ENCODE results near the gene DDX25. TPM values are rescaled to one million over a fixed set of nuclear protein-coding genes. Genes with fewer than 3 reads are reported as not detected.
"Not testable (repeated sequence)": the region's sequence is repeated elsewhere in the genome, so short reads cannot be mapped to it uniquely, and the experiment has no call there.

Gene DDX25
- not detected for total RNA-seq
- long read RNA-seq, donor 1: 0 reads
- long read RNA-seq, donor 2: 0 reads

- intact Hi-C loops (cut with DNase I): no loop called here
- DNase-seq (ENCODE audit: low spot score): peak; percentile 81
Measured at GRCh38 chr11:125903711-125904659, at the start of gene DDX25. TSS of gene DDX25 (plus strand) at chr11:125904508. CDS start at chr11:125904518, 10 bp downstream.

GRCh38 chr11:125857670-125858069 lies 46.6 kb upstream of the DDX25 start:
- intact Hi-C loops (cut with DNase I); DNase-seq (ENCODE audit: low spot score): not testable (repeated sequence)

GRCh38 chr11:125862786-125863185 lies 41.5 kb upstream of the DDX25 start:
- intact Hi-C loops (cut with DNase I); DNase-seq (ENCODE audit: low spot score): not testable (repeated sequence)

GRCh38 chr11:125865354-125865753 lies 39.0 kb upstream of the DDX25 start:
- DNase-seq (ENCODE audit: low spot score); intact Hi-C loops (cut with DNase I): not testable (repeated sequence)

- DNase-seq (ENCODE audit: low spot score): no peak
- intact Hi-C loops (cut with DNase I): no loop called here
Measured at GRCh38 chr11:125869521-125869920, 34.8 kb upstream of the DDX25 start.

DNA sequence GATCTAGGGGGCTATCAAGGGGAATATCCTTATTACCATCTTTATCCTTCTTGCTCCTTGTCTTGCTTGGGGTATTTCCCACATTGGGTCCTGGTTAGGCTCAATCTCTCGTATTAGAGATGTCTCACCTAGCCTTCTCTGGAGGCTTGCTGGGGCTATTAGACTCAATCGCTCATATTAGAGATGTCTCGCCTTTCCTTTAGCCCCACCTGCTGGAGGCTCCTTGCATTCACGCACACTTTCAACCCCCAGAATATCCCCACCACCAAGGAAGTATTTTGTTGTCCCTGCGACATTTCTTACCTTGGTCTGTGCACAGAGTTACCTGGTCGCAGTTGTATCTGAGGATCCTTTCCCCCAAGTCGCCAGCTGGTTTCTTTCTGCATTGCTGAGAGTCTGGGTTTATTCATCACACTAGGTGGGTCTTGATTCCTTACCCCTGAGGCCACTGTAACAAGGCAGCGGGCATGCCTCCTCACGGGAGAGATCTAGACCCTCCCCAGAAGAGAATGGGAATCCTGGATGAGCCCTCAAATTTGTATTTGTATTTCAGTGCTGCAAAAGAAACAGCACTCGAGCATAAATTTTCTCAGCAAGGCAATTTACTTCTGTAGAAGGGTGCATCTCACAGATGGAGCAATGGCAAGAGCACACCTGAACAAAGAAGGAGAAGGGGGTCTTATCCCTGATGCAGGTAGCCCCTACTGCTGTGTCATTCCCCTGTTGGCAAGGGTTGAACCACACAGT lies 32.7 kb upstream of the DDX25 start:
- intact Hi-C loops (cut with DNase I): loop anchor here in 1 of 2 donors (10.0 kb wide), 1 partner anchor 247 kb away; the partner anchor contains the start of gene CHEK1
- DNase-seq (ENCODE audit: low spot score): no peak

- intact Hi-C loops (cut with DNase I): loop anchor here in 1 of 2 donors (10.0 kb wide), 1 partner anchor 247 kb away; the partner anchor contains the start of gene CHEK1
Measured at GRCh38 chr11:125872138-125872491, 32.2 kb upstream of the DDX25 start.

DNA sequence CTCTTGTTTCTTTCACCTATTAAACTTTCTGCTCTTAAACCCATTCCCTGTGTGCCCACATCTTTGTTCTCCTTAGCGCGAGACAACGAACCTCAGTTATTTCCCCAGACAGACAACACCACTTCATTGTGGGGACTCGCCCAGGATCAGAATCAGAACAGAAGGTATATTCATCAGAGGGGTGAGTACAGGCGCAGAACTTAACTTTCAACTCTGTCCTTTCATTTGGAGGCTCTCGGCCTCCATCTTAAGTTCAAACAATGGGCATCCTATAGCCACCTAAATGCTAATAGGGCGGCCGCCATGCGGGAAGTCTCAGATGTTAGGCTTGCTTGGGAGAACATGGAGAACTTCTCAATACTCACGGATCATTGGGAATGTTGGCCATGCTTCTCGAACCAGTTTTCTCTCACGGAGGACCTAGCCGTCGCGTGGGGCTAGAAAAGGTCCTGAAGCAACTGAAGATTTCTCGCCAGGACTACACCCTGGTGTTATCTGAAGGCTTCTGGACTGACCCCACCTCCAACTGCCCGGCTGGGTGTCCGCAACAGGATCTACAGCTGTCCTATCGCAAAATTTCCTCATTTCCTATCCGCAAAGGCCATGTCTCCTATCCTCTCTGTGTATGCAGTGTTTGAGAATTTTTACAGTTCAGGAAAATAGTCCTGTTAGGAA lies 30.3 kb upstream of the DDX25 start:
- intact Hi-C loops (cut with DNase I): loop anchor here in 1 of 2 donors (10.0 kb wide), 1 partner anchor 249 kb away; the partner anchor contains the start of gene CHEK1
- DNase-seq (ENCODE audit: low spot score): no peak

More at GRCh38 chr11:125872138-125872491, 32.2 kb upstream of the DDX25 start:
- no peak for DNase-seq (ENCODE audit: low spot score)

DNA sequence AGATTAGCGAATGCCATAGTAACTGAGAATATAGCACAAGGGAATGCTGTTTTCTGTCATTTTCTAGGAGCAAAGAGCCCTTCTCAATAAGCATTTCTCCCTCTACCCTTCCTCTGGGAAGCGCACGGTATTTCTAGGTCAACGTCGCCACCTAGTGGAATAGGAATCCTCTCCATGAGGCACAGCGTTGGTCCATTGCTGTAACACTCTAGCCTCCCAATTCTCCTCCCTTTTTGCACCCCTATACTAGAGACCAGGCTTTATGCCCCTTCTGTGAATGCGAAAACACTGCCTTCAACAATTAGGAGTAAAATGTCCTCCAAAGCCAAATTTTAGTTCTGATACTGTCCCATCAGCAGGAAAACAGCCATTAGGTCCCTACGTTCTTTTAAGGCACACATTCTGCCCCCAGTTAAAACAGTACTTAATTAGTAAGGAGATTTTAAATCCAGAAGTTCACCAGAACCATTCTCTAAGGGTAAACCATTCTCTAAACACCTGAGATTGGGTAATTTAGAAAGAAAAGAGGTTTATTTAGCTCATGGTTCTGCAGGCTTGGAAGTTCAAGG lies 29.7 kb upstream of the DDX25 start:
- DNase-seq (ENCODE audit: low spot score): no peak
- intact Hi-C loops (cut with DNase I): loop anchor here in 1 of 2 donors (10.0 kb wide), 1 partner anchor 250 kb away; the partner anchor contains the start of gene CHEK1

DNA sequence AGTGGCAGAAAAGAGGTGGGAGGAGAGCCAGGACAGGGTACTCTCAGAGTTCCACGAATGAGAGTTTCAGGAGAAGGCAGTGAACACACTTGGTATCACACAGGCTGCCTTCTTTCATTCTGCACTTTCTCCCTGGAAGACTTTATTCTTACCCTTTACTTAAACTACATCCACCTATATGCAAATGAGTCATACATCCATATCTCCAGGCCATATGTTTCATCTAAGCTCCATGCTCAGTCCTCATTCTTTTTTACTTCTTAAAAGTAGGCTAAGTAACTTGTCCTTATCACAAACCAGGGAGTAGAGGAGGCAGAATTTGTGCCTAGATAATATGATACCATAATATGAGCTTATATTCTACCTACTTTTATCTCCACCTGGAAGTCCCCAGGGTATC lies 23.0 kb upstream of the DDX25 start:
- intact Hi-C loops (cut with DNase I): no loop called here
- DNase-seq (ENCODE audit: low spot score): no peak

GRCh38 chr11:125883375-125883774 lies 20.9 kb upstream of the DDX25 start:
- intact Hi-C loops (cut with DNase I): no loop called here
- DNase-seq (ENCODE audit: low spot score): no peak

DNA sequence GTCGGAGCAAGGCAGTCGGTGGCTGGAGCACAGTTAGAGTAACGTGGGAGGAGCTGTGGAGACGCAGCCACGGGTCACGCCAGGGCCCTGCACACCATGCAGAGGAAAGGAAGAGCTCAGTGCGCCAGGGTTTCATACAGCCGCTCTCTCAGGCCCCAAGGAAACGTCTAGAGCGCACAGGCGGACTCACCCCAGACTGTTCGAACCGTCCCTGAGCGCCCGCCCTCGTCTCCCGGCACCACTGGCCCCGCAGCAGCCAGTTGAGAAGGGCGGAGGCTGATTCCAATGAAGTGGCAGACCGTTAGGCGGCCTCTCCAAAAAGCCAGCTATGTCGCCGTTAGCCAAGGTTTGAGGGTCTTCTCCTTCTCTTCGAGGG lies 17.3 kb upstream of the DDX25 start:
- intact Hi-C loops (cut with DNase I): no loop called here
- peak; percentile 87 for DNase-seq (ENCODE audit: low spot score)

DNA sequence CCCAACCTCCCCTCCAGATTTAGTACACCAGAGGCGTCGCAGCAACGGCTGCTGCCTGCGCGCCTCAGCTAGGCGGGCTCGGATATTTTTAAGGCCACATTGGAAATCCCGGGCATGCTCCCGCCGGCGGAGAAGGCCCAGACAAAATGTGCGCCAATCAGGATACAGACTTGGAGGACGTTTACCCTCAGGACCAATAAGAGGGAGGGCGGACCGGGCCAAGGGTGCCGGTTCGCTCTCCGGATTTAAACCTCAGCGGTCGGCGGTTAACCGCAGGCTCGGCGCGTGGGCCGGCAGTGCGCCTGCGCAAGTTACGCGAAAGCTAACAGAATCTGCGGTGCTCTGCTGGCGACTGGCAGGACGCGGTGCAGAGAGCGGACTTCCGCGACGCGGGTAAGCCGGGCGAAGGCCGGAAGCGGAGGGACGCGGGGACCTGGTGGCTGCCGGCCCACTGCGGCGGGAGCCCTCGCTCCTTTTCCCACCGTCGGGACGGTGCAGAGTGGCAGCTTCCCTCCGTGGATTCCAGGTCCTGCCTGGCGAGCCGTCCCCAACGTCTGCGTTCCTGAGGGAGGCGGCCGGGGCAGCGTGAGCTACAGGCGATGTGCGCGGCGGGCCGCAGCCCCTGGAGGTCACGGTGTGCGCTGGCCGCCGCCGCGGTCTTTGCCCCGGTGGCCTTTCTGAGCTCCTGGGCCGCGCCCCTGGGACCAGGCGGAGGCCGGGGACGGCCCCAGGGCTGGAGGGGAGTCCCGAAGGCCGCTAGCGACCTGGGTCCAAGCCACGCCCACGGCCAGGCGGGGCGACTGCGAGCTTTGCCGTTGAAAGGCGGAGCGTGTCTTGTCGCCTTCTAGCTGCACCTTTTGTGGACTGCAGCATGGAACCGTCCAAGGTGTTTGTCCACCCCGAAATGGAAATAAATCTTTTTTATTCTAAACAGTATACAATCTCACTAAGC lies 16.7 kb upstream of the DDX25 start, which contains the start of gene HYLS1:
Gene HYLS1, plus strand, starts transcription at position 296 of the 952 bp plus-strand sequence. CDS start 11,701 bp downstream, outside the sequence.
- intact Hi-C loops (cut with DNase I): no loop called here

GRCh38 chr11:125890447-125891100 lies 13.7 kb upstream of the DDX25 start:
- intact Hi-C loops (cut with DNase I): no loop called here
- DNase-seq (ENCODE audit: low spot score): no peak

More for the DNA sequence above, 16.7 kb upstream of the DDX25 start, which contains the start of gene HYLS1:
- DNase-seq (ENCODE audit: low spot score): peak; percentile 98

DNA sequence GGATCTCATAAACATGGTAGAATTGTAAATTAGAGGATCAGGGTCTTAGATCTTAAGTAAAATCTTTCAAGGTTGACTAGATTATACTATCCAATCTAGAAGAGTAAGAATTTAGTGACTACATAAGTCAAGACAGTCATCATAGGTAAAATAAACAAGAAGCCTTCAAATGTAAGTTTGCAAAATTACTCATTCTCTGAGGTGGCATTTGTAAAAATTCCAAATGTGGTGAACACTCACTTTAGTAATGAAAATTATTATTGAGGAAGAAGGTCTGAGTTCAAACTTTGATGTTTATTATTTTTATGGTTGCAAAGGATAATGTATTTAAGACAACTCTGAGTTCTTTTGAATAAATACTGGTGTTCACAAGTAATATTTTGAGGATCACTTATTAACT lies 12.2 kb upstream of the DDX25 start:
- no peak for DNase-seq (ENCODE audit: low spot score)
- intact Hi-C loops (cut with DNase I): no loop called here

GRCh38 chr11:125892994-125893393 lies 11.3 kb upstream of the DDX25 start:
- intact Hi-C loops (cut with DNase I): no loop called here
- no peak for DNase-seq (ENCODE audit: low spot score)

DNA sequence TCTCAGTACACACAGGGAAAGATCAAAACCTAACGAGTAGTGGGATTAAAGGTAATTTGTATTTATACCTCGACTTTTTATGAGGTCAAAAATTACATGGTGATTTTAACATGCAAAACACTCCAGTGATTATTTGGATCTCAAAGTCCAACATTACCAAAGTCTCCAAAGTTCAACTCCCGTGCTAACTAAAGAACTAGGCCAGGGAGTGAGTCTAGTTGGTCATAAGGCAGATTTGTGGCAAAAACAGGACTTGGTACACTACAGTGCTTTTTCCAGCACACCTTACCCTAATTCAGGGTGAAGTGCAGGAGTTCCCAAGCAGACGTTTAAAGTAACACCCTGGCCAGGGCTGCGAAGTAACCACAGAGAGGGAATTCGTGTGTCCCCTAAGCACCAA lies 2.4 kb upstream of the DDX25 start:
- intact Hi-C loops (cut with DNase I): no loop called here
- DNase-seq (ENCODE audit: low spot score): no peak

Data from posterior vena cava (tissue), 2 donors.